ENCODE data around the gene SMIM24. TPM values are rescaled to one million over a fixed set of nuclear protein-coding genes. Genes with fewer than 3 reads are reported as not detected.
"Not testable (repeated sequence)": the region's sequence is repeated elsewhere in the genome, so short reads cannot be mapped to it uniquely, and the experiment has no call there.

SMIM24 gene
- total RNA-seq, 3 donors from 2014 or later, result 8.5 to 62.5 (median 41.8) TPM

- intact Hi-C loops (cut with DNase I, micrococcal nuclease), result no loop called here
- no peak for TF ChIP-seq CTCF (IDR thresholded peaks at IDR 0.05)
- Histone ChIP-seq H3K4me1 (ENCODE audit: low read depth) (no peaks in the 10 kb centered on the region), H3K4me3 (no peak overlapping the region), H3K9me3 (no peaks in the 10 kb centered on the region), H3K36me3 (ENCODE audit: low read depth) (peaks cover 6% of the 10 kb centered on the region)
- DNase-seq (no peak), ATAC-seq (no peak)
Measured at GRCh38 chr19:3451451-3451866, 28.9 kb downstream of the SMIM24 start.

GRCh38 chr19:3450796-3451411, 29.4 kb downstream of the SMIM24 start:
- Histone ChIP-seq H3K9me3 (no peaks in the 10 kb centered on the region), H3K4me3 (no peak overlapping the region), H3K36me3 (ENCODE audit: low read depth) (peaks cover 6% of the 10 kb centered on the region), H3K4me1 (ENCODE audit: low read depth) (no peaks in the 10 kb centered on the region)
- TF ChIP-seq CTCF (IDR thresholded peaks at IDR 0.05), result no peak
- intact Hi-C loops (cut with DNase I, micrococcal nuclease), result no loop called here
- ATAC-seq (peak; percentile 66), DNase-seq (no peak)

DNA sequence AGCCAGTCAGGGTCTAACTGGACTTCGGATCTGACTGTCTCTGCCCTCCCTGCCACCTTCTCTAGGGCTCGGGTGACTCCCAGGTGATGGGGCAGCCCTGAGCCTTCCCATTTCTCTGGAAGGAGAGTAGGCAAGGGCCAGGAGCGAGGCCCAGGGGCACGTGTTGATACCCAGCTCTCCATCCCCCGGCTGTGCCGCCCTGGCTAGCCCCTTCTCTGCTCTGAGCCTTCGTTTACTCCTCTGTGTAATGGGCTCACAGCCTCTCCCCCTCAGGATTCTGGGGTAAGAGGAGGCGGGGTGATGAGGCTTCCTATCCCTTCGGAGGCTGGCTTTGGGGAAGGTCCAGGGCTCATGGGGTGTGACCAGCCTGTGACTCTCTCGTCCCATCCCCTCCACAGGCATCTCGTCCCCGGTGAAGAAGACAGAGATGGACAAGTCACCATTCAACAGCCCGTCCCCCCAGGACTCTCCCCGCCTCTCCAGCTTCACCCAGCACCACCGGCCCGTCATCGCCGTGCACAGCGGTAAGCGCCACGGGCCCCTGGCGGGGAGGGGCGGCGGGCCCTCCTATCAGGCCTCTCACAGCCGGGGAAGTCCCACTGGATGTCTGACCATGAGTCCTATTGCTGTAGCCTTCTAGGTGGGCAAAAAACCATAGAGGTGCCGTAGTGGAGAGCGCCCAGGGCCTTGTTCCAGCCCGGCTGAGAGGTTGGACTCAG, 31.6 kb downstream of the SMIM24 start:
- no peak for DNase-seq
- no peak for ATAC-seq
- no peaks in the 10 kb centered on the region for H3K9me3 ChIP-seq
- no peaks in the 10 kb centered on the region for H3K4me1 ChIP-seq (ENCODE audit: low read depth)
- H3K4me3 ChIP-seq, result no peak overlapping the region
- peaks cover 3% of the 10 kb centered on the region for H3K36me3 ChIP-seq (ENCODE audit: low read depth)
- TF ChIP-seq CTCF (IDR thresholded peaks at IDR 0.05), result no peak
- intact Hi-C loops (cut with DNase I, micrococcal nuclease), result no loop called here

- H3K4me1 ChIP-seq (ENCODE audit: low read depth); H3K4me3 ChIP-seq; ATAC-seq; intact Hi-C loops (cut with DNase I, micrococcal nuclease); H3K9me3 ChIP-seq; H3K36me3 ChIP-seq (ENCODE audit: low read depth); DNase-seq: not testable (repeated sequence)
Measured at GRCh38 chr19:3446657-3447056, 33.7 kb downstream of the SMIM24 start.

DNA sequence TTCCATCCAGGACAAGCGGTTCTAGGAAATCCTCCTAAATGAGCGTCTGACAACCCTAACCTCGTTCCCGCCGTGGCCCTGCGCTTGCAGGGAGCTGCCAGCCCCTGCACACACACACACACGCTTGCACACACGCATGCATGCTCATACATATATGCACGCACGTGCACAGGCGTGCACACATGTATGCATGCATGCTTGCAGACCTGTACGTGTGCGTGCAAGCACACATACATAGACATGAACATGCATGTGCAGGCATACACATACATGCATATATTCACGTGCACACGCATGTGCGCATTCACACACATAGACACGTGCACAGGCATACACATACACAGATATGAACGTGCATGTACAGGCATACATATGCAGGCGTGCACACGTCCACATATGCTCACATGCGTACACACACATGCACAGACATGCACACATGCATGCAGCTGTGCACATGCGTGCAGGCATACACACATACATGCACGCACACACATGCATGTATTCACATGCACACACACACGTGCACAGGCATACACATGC, 35.6 kb downstream of the SMIM24 start:
- no peak for TF ChIP-seq CTCF (IDR thresholded peaks at IDR 0.05)
- Histone ChIP-seq H3K9me3 (no peaks in the 10 kb centered on the region), H3K4me3 (no peak overlapping the region), H3K36me3 (ENCODE audit: low read depth) (no peaks in the 10 kb centered on the region), H3K4me1 (ENCODE audit: low read depth) (peaks cover 3% of the 10 kb centered on the region)
- intact Hi-C loops (cut with DNase I, micrococcal nuclease), result no loop called here
- ATAC-seq (no peak), DNase-seq (no peak)

Data from mucosa of descending colon (tissue), 3 donors.